Measurements from ENCODE around the gene IPO11. TPM values are rescaled to one million over a fixed set of nuclear protein-coding genes. Genes with fewer than 3 reads are reported as not detected.

IPO11 gene
- total RNA-seq, 8 experiments from 2014 or later = 12.6 to 36.7 (median 18.9) TPM

- Histone ChIP-seq H3K4me3 (no peak overlapping the region), H3K4me1 (replicated peaks in 1 of 2) (no peaks in the 10 kb centered on the region), H3K27ac (no peak overlapping the region)
- 0 to 100% (median 81%) methylated on average over 1 to 3 of the region's 3 CpGs; no CpG with 5 or more reads in 2 of the 10 experiments for WGBS, 10 experiments
- no peak for ATAC-seq (replicated peaks in 6 of 8)
- in situ Hi-C loops (cut with MboI; ENCODE audit: low pct_unique_long_range_greater_than_20kb in 2 of 9, low sequenced_read_pairs in 9 of 9, unreplicated experiment in 9 of 9) = no loop called here
Observed at GRCh38 chr5:62631909-62632580, 219.5 kb downstream of the IPO11 start.

- ATAC-seq (replicated peaks in 6 of 8) = no peak
- in situ Hi-C loops (cut with MboI; ENCODE audit: low pct_unique_long_range_greater_than_20kb in 2 of 9, low sequenced_read_pairs in 9 of 9, unreplicated experiment in 9 of 9) = no loop called here
- Histone ChIP-seq H3K4me1 (replicated peaks in 1 of 2) (no peaks in the 10 kb centered on the region), H3K27ac (no peak overlapping the region), H3K4me3 (no peak overlapping the region)
Observed at GRCh38 chr5:62633243-62633642, 220.7 kb downstream of the IPO11 start.

GRCh38 chr5:62640446-62640845 is 227.9 kb downstream of the IPO11 start:
- Histone ChIP-seq H3K4me1 (replicated peaks in 1 of 2) (no peaks in the 10 kb centered on the region), H3K4me3 (no peak overlapping the region), H3K27ac (no peak overlapping the region)
- in situ Hi-C loops (cut with MboI; ENCODE audit: low pct_unique_long_range_greater_than_20kb in 2 of 9, low sequenced_read_pairs in 9 of 9, unreplicated experiment in 9 of 9) = no loop called here
- 79 to 100% (median 90%) methylated on average over 2 to 4 of the region's 4 CpGs for WGBS, 10 experiments
- no peak for ATAC-seq (replicated peaks in 6 of 8)

- 17 to 87% (median 77%) methylated on average over 1 to 4 of the region's 6 CpGs; no CpG with 5 or more reads in 4 of the 10 experiments for WGBS, 10 experiments
- peak in 3 of 8 experiments; percentile 77 to 97 (median 95) for ATAC-seq (replicated peaks in 6 of 8)
- Histone ChIP-seq H3K27ac (no peak overlapping the region), H3K4me1 (replicated peaks in 1 of 2) (no peaks in the 10 kb centered on the region), H3K4me3 (no peak overlapping the region)
- in situ Hi-C loops (cut with MboI; ENCODE audit: low pct_unique_long_range_greater_than_20kb in 2 of 9, low sequenced_read_pairs in 9 of 9, unreplicated experiment in 9 of 9) = no loop called here
Observed at GRCh38 chr5:62642468-62642867, 229.9 kb downstream of the IPO11 start.

- 67 to 100% (median 95%) methylated on average over 1 to 11 of the region's 17 CpGs; no CpG with 5 or more reads in 4 of the 10 experiments for WGBS, 10 experiments
- in situ Hi-C loops (cut with MboI; ENCODE audit: low pct_unique_long_range_greater_than_20kb in 2 of 9, low sequenced_read_pairs in 9 of 9, unreplicated experiment in 9 of 9) = no loop called here
Observed at GRCh38 chr5:62643556-62644451, 231.2 kb downstream of the IPO11 start.

GRCh38 chr5:62645223-62645622 is 232.7 kb downstream of the IPO11 start:
- in situ Hi-C loops (cut with MboI; ENCODE audit: low pct_unique_long_range_greater_than_20kb in 2 of 9, low sequenced_read_pairs in 9 of 9, unreplicated experiment in 9 of 9) = no loop called here
- no peak for ATAC-seq (replicated peaks in 6 of 8)
- WGBS, 10 experiments = 14 to 100% (median 94%) methylated on average over 1 to 3 of the region's 3 CpGs; no CpG with 5 or more reads in 1 of the 10 experiments
- Histone ChIP-seq H3K4me3 (no peak overlapping the region), H3K4me1 (replicated peaks in 1 of 2) (no peaks in the 10 kb centered on the region), H3K27ac (no peak overlapping the region)

More at GRCh38 chr5:62643556-62644451, 231.2 kb downstream of the IPO11 start:
- no peak overlapping the region for H3K4me3 ChIP-seq
- no peak overlapping the region for H3K27ac ChIP-seq
- H3K4me1 ChIP-seq (replicated peaks in 1 of 2) = no peaks in the 10 kb centered on the region
- peak in 1 of 8 experiments; percentile 4 for ATAC-seq (replicated peaks in 6 of 8)

- in situ Hi-C loops (cut with MboI; ENCODE audit: low pct_unique_long_range_greater_than_20kb in 2 of 9, low sequenced_read_pairs in 9 of 9, unreplicated experiment in 9 of 9) = no loop called here
- no peak for ATAC-seq (replicated peaks in 6 of 8)
- H3K4me3 ChIP-seq = no peak overlapping the region
Observed at GRCh38 chr5:62647241-62647640, 234.7 kb downstream of the IPO11 start.

GRCh38 chr5:62649025-62649424 is 236.5 kb downstream of the IPO11 start:
- peak in 2 of 8 experiments; percentile 18 to 29 for ATAC-seq (replicated peaks in 6 of 8)
- in situ Hi-C loops (cut with MboI; ENCODE audit: low pct_unique_long_range_greater_than_20kb in 2 of 9, low sequenced_read_pairs in 9 of 9, unreplicated experiment in 9 of 9) = no loop called here
- WGBS, 10 experiments = 43 to 89% (median 80%) methylated on average over 1 to 2 of the region's 4 CpGs; no CpG with 5 or more reads in 5 of the 10 experiments
- Histone ChIP-seq H3K4me3 (no peak overlapping the region), H3K4me1 (replicated peaks in 1 of 2) (no peaks in the 10 kb centered on the region), H3K27ac (no peak overlapping the region)

More at GRCh38 chr5:62647241-62647640, 234.7 kb downstream of the IPO11 start:
- no peaks in the 10 kb centered on the region for H3K4me1 ChIP-seq (replicated peaks in 1 of 2)
- no peak overlapping the region for H3K27ac ChIP-seq

- ATAC-seq (replicated peaks in 6 of 8) = peak in 3 of 8 experiments; percentile 31 to 67 (median 38)
- 33 to 100% (median 83%) methylated on average over 1 to 2 of the region's 4 CpGs; no CpG with 5 or more reads in 5 of the 10 experiments for WGBS, 10 experiments
- in situ Hi-C loops (cut with MboI; ENCODE audit: low pct_unique_long_range_greater_than_20kb in 2 of 9, low sequenced_read_pairs in 9 of 9, unreplicated experiment in 9 of 9) = no loop called here
- no peaks in the 10 kb centered on the region for H3K4me1 ChIP-seq (replicated peaks in 1 of 2)
- no peak overlapping the region for H3K27ac ChIP-seq
- H3K4me3 ChIP-seq = no peak overlapping the region
Observed at GRCh38 chr5:62649476-62650113, 237.0 kb downstream of the IPO11 start.

GRCh38 chr5:62650197-62650596 is 237.6 kb downstream of the IPO11 start:
- in situ Hi-C loops (cut with MboI; ENCODE audit: low pct_unique_long_range_greater_than_20kb in 2 of 9, low sequenced_read_pairs in 9 of 9, unreplicated experiment in 9 of 9) = no loop called here
- no peaks in the 10 kb centered on the region for H3K4me1 ChIP-seq (replicated peaks in 1 of 2)
- 20 to 93% (median 76%) methylated on average over 2 to 5 of the region's 5 CpGs; no CpG with 5 or more reads in 2 of the 10 experiments for WGBS, 10 experiments
- peak in 1 of 8 experiments; percentile 15 for ATAC-seq (replicated peaks in 6 of 8)
- no peak overlapping the region for H3K4me3 ChIP-seq
- no peak overlapping the region for H3K27ac ChIP-seq

GRCh38 chr5:62652225-62652624 is 239.7 kb downstream of the IPO11 start:
- in situ Hi-C loops (cut with MboI; ENCODE audit: low pct_unique_long_range_greater_than_20kb in 2 of 9, low sequenced_read_pairs in 9 of 9, unreplicated experiment in 9 of 9) = no loop called here
- H3K27ac ChIP-seq = no peak overlapping the region
- 51 to 100% (median 91%) methylated on average over 1 to 5 of the region's 5 CpGs for WGBS, 10 experiments
- no peaks in the 10 kb centered on the region for H3K4me1 ChIP-seq (replicated peaks in 1 of 2)
- no peak overlapping the region for H3K4me3 ChIP-seq
- ATAC-seq (replicated peaks in 6 of 8) = no peak

- Histone ChIP-seq H3K4me3 (no peak overlapping the region), H3K4me1 (replicated peaks in 1 of 2) (no peaks in the 10 kb centered on the region), H3K27ac (no peak overlapping the region)
- WGBS, 10 experiments = 6 to 94% (median 70%) methylated on average over 1 to 6 of the region's 7 CpGs; no CpG with 5 or more reads in 1 of the 10 experiments
- ATAC-seq (replicated peaks in 6 of 8) = no peak
- in situ Hi-C loops (cut with MboI; ENCODE audit: low pct_unique_long_range_greater_than_20kb in 2 of 9, low sequenced_read_pairs in 9 of 9, unreplicated experiment in 9 of 9) = no loop called here
Observed at GRCh38 chr5:62653001-62653863, 240.7 kb downstream of the IPO11 start.
